ENCODE data around the gene OR10K1.
"Not testable (repeated sequence)": the region's sequence is repeated elsewhere in the genome, so short reads cannot be mapped to it uniquely, and the experiment has no call there.

OR10K1 gene, protein sequence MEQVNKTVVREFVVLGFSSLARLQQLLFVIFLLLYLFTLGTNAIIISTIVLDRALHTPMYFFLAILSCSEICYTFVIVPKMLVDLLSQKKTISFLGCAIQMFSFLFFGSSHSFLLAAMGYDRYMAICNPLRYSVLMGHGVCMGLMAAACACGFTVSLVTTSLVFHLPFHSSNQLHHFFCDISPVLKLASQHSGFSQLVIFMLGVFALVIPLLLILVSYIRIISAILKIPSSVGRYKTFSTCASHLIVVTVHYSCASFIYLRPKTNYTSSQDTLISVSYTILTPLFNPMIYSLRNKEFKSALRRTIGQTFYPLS

DNA sequence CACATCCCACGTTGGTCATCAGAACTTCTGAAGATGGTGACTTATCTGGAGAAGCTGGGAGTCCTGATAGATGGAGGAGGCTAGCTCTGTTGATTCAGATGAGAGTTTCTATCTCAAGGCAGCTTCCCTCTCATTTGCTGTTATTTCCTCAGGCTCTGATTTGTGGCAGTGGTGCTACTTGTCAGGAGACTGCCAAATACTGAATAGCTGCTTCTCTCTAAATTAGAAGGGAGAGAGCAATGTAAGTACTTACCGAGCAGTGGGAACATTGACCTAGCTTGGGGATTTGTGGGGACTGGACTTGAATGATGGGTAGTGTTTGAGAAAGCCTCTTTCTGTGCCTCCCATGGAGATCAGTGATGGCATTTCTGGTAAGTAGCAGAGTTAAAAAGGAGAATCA is at the start of gene OR10K1:
TSS of gene OR10K1 (plus strand) at position 301 of the 400 bp plus-strand sequence. CDS start 3,728 bp downstream, outside the sequence.
- no peak for DNase-seq (ENCODE audit: low read depth)

DNA sequence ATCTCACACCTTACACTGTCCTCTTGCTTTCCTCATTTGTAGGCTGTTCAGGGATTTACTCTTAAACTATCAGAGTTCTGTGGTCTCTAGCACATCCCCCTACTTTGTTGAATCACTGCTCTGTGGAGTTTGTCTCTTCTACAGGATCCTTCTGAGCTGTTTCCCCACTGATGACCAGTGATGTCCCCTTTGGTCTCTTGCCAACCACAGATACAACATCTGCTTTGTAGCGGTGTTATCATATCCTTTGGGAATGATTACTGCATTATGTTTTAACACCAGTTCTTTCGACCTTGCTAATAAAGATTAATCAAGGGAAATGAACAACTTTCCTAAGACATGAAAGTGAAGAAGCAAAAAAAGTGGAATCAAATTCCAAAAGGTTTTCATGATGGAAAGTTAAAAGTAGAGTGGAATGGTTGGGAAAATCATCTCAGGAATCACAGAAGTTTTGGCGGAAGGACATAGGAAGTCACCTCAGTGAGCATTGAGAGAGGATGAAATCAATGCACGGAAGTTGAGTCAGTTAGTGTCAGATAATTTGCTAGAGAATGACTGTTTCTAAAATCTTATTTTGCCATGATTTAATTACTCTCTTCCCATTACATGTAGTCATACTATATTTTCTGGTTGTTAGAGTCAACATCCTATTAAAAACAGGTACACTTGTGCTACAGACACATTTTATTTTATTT is 46.8 kb upstream of the OR10K1 start:
- DNase-seq (ENCODE audit: low read depth): no peak

DNA sequence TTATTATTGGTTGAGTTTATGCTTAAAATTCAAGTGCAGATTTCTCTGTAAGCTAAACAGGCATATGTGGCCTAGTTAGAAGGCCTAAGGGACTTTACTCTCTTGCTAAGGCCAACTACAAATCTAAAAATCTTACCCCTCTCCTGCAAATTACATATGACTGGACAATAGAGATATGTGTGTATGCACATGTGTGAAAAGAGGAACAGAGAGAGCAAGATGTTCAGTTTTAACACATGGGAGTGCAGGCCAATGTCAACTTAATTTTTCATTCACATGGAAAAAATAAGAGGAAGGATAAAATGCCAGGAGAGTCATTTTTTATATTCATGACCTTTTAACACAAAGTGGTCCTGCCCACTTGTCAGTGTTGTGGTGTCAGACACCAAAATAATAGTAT is 44.0 kb upstream of the OR10K1 start:
- DNase-seq (ENCODE audit: low read depth): no peak

DNA sequence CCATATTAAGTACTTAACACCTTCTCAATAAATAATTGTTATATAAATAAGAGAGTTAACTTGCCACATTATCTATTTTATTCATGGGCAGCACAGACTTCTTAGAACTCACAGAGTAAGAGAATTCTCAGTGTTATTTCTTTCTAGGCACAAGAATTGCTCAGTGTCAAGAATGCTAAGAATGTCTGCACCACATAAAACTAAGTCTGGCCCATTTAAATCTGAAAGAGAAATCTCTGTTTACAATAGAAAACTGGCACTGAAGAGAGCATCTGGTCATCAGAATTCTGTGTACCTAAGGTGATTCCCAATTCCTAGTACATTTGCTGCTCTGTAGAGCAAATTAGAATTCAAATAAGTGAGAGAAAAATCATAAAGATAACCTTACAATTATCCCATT is 39.4 kb upstream of the OR10K1 start:
- no peak for DNase-seq (ENCODE audit: low read depth)

DNA sequence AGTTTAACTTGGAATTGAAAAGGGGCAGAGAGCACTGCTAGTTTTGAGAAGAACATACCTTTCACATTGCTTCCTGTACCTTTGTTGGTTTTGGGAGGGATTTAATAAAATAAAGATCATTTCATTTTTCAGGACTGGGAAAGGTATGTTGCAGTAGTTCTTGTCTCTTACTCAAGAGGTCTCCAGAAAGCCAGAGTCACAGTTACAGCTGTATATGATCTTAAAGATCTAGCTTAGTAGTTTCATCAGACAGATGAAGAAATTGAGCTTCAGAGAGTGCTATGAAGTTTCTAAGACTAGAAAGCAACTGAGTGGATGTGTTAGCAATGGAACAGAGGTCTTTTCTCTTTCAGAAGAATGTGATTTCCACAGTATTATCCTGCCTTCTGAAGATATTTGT is 36.6 kb upstream of the OR10K1 start:
- no peak for DNase-seq (ENCODE audit: low read depth)

DNA sequence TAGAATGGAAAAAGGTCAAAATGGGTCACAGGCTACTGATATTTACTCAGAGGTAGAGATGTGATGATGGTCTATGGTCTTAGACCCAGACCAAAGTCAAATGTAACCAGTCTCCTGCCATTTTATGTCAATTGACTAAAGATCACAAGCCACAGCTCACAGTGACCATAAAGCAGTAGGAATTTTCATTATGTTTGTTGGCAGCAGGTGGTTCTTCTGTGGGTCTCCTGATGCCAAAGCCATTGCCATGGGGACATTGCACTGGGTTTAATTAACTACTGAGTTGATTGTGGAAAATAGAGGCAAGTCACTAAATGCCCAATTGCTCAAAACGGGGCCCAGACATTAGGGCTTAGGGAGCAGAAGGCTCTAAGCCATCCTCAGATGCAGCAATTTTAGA is 35.5 kb upstream of the OR10K1 start, which contains the start of gene OR10K2:
TSS of gene OR10K2 (minus strand) at position 101 of the 400 bp plus-strand sequence. CDS start 5,371 bp downstream, outside the sequence.
- DNase-seq (ENCODE audit: low read depth): no peak

DNA sequence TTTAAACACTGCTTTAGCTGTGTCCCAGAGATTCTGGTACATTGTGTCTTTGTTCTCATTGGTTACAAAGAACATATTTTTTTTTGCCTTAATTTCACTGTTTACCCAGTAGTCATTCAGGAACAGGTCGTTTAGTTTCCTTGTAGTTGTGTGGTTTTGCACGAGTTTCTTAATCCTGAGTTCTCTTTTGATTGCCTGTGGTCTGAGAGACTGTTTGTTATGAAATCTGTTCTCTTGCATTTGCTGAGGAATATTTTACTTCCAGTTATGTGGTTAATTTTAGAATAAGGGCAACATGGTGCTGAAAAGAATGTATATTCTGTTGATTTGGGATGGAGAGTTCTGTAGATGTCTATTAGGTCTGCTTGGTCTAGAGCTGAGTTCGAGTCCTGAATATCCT is 31.5 kb upstream of the OR10K1 start:
- not testable (repeated sequence) for DNase-seq (ENCODE audit: low read depth)

DNA sequence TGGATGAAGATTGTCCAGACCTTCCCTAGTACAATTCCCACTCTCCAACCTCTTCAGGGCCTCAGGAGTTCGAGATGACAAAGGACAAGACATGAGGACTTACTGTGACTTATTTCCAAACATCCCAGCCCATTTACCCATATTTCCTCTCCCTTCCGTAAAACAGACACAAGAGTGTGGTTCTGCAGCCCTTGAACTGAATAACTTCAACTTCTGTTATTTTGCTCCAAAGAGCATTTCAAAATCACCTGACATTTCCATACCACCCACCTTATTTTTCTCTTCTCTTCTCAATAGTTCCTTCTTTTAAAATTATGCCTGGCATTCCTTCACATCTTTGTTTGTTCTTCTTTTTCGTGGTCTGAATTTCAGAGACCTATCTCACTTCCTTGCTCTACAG is 26.9 kb upstream of the OR10K1 start:
- DNase-seq (ENCODE audit: low read depth): no peak

DNA sequence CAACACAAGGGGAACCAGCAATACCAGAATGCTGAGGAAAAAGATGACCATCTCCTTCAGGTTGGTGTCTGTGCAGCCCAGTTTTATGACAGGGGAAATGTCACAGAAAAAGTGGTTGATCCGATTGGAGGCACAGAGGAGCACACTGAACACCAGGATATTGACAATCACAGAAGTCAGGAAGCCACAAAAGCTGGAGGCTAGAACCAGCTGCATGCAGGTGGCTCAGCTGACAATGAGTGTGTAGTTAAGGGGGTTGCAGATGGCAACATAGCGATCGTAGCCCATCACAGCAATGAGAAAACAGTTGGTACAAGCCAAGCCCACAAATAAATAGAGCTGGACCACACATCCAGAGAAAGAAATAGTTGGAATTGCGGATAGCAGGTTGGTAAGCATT is 16.3 kb upstream of the OR10K1 start:
- DNase-seq (ENCODE audit: low read depth): no peak

DNA sequence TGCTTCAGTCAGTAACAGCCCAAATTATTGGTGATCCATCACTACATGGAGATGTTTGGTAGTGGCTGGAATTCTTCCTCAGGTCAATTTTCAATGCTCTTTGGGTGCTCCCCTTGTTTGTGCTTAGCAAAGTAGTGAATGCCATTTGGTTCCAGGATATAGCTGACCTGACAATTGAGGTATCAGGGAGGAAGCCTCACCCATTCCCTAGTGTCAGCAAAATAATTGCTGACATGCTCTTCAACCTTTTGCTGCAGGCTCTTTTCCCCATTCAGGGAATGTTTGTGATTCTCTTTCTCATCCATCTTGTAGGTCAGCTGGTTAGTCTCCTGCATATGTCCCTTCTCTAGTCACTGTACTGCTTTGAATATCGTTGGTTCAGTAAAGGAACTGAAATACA is 7.1 kb upstream of the OR10K1 start:
- no peak for DNase-seq (ENCODE audit: low read depth)

DNA sequence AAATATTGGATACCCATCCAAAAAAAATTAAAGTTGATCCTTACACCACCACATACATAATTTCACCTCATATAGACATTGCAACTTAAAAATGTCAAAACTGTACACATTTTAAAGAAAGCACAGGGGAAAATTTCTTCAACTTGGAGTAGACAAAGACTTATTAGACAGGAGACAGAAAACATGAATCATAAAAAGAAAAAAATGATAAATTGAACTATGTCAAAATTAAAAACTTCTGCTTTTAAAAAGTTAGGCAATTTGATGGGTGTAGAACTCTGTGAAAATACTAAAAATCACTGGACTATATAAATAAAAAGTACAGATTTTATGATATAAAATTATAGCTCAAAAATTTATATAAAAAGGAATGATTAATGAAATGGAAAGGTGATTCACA is 4.4 kb upstream of the OR10K1 start:
- DNase-seq (ENCODE audit: low read depth): no peak

DNA sequence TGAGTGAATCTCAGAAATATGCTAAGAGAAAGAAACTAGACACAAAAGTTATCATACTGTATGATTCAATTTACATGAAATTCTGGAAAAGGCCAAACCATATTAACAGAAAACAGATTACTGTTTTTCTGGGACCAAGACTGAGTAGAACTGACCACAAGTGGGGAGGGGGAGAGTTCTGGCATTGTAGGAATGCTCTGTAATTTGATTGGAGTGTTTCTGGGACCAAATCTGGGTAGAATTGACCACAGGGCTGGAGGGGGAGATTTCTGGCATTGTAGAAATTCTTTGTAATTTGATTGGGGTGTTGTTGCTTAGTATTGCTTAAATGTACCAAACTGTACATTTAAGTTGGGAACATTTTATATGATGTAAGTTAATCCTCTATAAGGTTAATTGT is 3.4 kb upstream of the OR10K1 start:
- no peak for DNase-seq (ENCODE audit: low read depth)

DNA sequence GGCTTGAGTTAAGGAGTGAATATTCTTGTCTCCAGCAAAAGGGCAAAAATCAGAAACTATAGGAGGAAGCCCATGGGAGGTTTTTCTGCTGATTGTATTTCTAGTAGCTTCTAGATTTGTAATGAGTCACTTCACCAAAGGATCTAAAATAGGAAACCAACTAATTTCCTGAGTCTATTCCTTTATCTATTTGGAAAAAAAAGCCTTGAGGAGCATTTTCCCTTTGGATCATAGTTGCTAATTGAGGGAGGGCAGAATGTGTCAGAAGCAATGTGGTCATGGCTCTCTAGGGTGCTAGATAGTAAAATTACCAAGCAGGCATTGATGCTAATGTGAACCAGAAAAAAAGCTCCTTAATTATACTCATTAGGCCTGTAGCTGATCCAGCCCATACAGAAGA is 10.3 kb downstream of the OR10K1 start, which contains the start of gene OR10R2:
TSS of gene OR10R2 (plus strand) at position 301 of the 400 bp plus-strand sequence. CDS start 106 bp downstream, outside the sequence.
- no peak for DNase-seq (ENCODE audit: low read depth)

DNA sequence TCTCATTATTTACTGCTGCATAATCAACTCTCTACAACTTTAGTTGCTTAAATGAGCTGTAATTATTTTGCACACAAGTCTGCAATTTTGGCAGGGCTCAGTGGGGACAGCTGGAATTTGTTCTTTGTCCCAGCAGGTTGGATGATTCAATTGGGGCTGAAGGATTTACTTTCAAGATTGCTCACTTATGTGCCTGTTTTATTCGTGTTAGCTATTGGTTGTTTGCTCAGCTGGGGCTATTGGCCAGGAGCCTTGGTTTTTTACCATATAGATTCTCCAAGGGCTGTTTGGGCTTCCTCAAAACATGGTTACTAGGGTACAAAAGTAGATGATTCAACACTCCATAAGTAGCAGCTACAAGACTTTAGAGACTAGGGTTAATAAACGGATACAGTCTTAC is 23.8 kb downstream of the OR10K1 start:
- no peak for DNase-seq (ENCODE audit: low read depth)

DNA sequence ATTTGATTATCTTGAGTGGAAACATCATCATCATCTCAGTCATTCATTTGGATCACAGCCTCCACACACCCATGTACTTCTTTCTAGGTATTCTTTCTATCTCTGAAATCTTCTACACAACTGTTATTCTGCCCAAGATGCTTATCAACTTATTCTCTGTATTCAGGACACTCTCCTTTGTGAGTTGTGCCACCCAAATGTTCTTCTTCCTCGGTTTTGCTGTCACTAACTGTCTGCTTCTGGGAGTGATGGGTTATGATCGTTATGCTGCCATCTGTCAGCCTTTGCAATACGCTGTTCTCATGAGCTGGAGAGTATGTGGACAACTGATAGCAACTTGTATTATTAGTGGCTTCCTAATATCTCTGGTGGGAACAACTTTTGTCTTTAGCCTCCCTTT is 29.7 kb downstream of the OR10K1 start:
- no peak for DNase-seq (ENCODE audit: low read depth)

DNA sequence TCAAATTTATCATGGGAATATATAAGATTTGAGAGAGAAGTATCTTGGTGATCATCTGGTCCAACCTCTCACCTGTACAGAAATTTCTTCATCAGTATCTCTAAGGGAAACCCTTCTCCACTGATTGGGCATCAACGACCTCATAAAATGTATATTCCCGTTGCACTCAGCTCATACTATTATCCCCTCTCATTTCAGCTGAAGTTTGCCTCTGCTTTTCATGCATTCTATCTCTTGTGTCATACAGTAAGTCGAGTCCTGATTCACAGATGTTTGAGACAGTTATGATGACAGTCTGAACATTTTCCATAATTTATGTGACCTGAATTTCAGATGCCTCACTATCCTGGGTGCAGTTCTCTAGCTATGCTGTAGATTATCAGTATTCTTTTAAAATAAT is 31.4 kb downstream of the OR10K1 start:
- no peak for DNase-seq (ENCODE audit: low read depth)

DNA sequence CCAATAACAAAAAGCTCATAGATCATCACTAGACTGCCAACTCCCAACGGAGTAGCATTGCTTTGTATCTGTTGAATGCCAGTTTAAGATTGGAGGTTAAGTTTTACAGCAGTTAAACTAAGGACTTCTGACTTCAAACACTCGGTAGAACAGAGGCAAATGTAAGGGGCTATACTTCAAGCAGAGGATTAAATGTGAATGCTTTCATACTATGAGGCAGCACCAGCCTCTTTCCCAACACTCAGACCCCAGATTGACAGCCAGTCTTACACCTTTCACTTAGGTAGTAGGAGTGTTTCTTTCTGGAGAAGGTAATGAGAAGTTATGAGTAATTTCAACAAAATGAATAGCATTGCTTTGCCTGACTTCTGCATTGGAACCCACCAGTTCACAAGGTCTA is 33.2 kb downstream of the OR10K1 start:
- no peak for DNase-seq (ENCODE audit: low read depth)

DNA sequence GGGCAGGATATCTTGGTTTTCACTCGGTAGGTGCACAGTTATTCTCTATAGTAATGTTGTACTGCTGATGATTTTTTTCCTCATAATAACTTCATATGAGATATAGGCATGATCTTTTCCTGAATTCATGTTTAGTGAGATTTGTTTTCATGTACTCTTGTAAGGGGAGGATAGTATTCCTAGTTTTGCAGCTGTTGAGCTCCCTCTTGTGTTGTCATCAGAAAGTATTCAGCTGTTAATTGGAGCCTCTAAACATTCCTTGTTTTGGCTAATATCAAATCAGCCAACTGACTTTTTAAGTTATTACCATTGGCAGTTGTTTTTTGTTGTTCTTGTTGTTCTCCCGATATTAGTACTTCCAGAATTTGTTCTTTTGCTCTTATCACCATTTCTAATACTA is 34.7 kb downstream of the OR10K1 start:
- DNase-seq (ENCODE audit: low read depth): no peak

DNA sequence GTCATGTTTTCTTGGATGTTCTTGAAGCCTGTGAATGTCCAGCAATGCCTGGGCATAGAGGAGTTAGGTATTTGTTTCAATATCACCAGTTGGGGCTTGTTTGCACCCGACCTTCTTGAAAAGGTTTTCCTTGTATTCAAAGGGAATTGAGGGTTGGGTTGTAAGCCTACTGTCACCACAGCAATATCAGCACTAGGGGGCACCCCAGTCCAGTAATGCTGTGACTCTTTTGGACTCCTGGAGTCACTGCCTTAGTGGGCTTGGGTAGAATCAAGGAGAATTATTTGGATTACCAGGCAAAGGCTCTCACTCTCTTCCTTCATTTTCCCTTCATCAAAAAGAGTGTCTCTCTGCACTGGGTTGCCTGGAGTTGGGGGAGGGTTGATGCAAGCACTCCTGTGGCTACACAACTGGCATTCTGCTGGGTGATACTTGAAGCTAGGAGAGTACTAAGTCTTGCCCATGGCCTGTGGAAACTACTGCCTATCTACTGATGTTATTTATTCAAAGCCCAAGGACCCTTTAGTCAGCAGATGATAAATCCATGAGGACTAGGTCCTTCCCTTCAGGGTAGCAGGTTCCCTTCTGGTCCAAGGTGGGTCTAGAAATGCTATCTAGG is 44.8 kb downstream of the OR10K1 start:
- no peak for DNase-seq (ENCODE audit: low read depth)

DNA sequence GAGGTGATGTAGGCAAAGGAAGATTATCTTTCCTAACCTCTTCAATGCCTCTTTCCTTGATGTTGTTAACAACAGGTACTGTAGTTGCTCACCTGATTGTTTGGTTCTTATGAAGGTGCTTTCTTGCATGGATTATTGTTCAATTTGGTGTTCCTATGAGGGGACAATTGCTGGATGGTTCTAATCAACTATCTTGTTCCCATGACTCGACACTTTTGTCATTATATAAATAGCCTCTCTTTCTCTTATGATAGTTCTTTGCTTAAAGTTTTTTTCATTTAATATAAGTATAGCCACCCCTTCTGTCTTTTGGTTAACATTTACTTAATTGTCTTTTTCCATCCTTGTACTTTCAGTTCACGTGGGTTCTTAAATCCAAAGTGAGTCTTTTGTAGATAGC is 45.9 kb downstream of the OR10K1 start:
- DNase-seq (ENCODE audit: low read depth): no peak

DNA sequence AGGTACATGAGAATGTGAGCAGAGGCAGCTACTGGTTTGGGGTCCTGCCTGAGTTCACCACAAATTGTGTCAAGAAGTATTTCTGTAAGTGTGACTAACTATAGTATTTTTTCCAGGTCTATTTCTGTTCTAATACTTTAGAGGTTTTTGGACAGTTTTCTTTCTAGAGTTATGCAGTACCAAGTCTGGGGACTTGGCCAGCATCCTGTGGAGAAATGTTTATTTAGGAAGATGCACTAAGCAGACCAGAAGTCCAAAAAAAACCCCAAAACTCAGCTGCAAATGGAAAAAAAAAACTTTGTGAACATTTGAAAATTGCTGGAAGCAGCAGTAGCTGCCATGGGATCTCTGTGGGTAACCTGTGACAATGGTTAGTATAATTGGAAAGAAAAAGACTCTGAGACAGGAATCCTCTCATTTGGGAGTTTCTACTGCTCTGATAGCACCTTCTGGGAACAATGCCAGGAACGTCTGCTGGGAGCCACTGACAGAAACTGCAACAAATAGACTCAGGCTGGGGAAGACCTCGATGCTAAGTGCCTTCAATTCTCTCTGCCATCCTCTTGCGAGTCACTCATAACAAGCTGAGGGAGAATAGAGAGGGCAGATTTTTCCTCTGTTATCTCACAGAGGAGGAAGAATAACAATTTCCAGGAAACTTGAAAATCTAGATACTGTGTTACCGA is 48.0 kb downstream of the OR10K1 start:
- DNase-seq (ENCODE audit: low read depth): no peak

DNA sequence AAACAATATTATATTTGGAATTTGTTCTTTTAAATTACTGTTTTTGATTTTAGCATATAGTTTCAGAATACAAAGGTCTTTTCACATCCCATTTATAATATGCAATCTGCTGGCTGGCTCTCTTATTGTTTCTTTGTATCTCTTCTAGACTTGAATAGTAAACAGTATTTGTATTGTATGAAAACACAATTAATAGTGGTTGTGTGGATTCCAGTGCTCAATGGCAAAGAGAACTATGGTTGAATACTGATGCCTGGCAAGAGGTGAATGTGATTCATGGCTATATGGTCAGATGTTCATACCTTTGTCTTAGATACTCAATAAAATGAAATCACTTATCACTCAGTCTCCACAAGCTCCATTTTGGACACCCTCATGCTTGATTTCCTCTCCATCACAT is 55.3 kb downstream of the OR10K1 start:
- no peak for DNase-seq (ENCODE audit: low read depth)
